HUES6 (cell line): ENCODE data around the gene KRT31.

Source experiments
- H3K27ac ChIP-seq: 2 replicates; pipeline ENCODE4 v1.7.0; 2013; ENCODE audit warnings: low read depth, mild to moderate bottlenecking, low read length, inconsistent platforms
- H3K27me3 ChIP-seq: 2 replicates; pipeline ENCODE4 v1.6.1; 2013; ENCODE audit warnings: low read length; ENCODE audit not compliant: control insufficient read depth, insufficient read depth
- H3K36me3 ChIP-seq: 2 replicates; pipeline ENCODE4 v1.6.1; 2013; ENCODE audit warnings: low read length; ENCODE audit not compliant: control insufficient read depth, insufficient read depth
- H3K4me1 ChIP-seq: 2 replicates; pipeline ENCODE4 v1.6.1; 2013; ENCODE audit warnings: low read length; ENCODE audit not compliant: control insufficient read depth, insufficient read depth
- H3K4me3 ChIP-seq: 2 replicates; pipeline ENCODE4 v1.5.1; 2013; ENCODE audit warnings: low read depth, low read length
- H3K9ac ChIP-seq: one replicate; pipeline ENCODE4 v1.6.1; 2013; ENCODE audit warnings: mild to moderate bottlenecking, low read length
- H3K9me3 ChIP-seq: 2 replicates; pipeline ENCODE4 v1.6.1; 2013; ENCODE audit warnings: low read depth, low read length; ENCODE audit not compliant: control insufficient read depth, insufficient read depth

KRT31 gene

DNA sequence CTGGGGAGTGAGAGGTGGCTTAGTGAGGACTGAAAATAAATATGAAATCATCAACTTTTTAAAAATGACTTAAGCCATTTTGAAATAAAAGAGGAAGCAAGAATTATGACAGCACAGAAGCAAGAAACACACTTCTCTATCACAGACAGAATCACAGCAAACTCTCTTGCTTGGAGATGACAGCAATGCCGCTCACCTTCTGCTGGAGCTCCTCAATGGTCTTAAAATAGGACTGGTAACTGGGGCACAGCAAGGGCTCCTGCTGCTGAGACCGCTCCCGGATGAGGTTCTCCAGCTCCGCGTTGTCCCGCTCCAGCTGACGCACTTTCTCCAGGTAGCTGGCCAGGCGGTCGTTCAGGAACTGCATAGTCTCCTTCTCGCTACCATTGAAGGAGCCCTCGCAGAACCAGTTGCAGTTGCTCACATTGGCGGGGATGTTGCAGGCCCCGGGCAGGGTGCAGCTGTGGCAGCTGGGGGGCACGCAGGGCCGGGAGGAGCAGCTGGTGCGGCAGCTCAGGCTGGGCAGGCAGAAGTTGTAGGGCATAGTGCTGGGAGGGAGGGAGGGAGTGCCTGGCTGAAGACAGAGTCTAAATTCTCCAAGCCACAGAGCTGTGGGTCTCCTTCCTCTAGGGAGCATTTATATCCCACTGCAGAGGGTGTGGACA, at the start of gene KRT31:
KRT31 (minus strand) TSS at position 613 of the 665 bp plus-strand sequence; CDS start at position 544, 69 bp downstream.
- Histone ChIP-seq H3K4me1 (no peaks in the 10 kb centered on the region), H3K9ac (no peak within 1 kb of the TSS), H3K27ac (no peak within 1 kb of the TSS), H3K27me3 (no peaks in the 10 kb centered on the region), H3K9me3 (no peaks in the 10 kb centered on the region), H3K36me3 (no peaks in the 10 kb centered on the region), H3K4me3 (no peak within 1 kb of the TSS)

DNA sequence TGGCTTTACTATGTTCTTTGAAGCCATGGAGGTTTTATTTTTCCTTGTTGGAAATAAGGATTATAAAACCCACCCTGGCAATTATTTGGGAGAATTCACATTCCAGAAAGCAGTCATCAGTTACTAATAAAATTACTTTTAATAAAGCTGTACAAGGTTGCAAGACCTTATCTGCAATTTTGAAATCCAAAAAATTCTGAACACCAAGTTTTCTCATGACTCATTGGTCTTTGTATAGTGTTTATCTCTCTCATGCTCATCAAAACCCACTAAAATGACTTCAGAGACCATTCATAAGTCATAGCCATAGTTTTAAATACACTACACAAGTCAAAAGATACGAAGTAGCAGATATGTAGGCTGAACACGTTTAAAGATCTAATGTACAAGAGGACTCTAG, 49.4 kb upstream of the KRT31 start:
- H3K9me3 ChIP-seq: peaks cover 6% of the 10 kb centered on the region
- H3K4me1 ChIP-seq: peaks cover 9% of the 10 kb centered on the region; the same call in 1 of the 2 replicates
- H3K27me3 ChIP-seq: no peaks in the 10 kb centered on the region
- no peak overlapping the region for H3K27ac ChIP-seq
- H3K4me3 ChIP-seq: no peak overlapping the region
- no peaks in the 10 kb centered on the region for H3K36me3 ChIP-seq
- no peak overlapping the region for H3K9ac ChIP-seq

GRCh38 chr17:41444640-41445039, 47.2 kb upstream of the KRT31 start:
- Histone ChIP-seq H3K4me1 (peaks cover 9% of the 10 kb centered on the region; the same call in 1 of the 2 replicates), H3K27me3 (no peaks in the 10 kb centered on the region), H3K9ac (no peak overlapping the region), H3K4me3 (no peak overlapping the region), H3K9me3 (no peaks in the 10 kb centered on the region), H3K27ac (no peak overlapping the region), H3K36me3 (no peaks in the 10 kb centered on the region)

DNA sequence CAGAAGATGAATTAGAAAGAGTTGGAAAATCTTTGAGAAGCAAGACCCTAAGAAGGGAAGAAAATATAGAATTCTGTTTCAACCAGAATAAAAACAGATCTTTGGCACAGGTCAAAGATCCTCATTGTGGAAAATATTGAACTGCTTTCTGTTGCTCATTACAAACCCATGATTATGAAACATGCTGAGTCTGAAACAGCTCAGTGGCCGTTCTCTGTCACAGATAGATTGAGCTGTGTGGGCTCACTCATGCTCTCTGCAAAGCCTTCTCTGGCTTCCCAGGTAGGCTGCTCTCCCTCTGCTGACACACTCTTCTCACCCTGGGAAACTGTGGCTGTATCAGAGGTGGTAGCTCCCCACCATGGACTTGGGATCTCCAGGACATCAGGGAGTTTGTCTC, 46.8 kb upstream of the KRT31 start:
- Histone ChIP-seq H3K9me3 (no peaks in the 10 kb centered on the region), H3K4me3 (no peak overlapping the region), H3K27ac (no peak overlapping the region), H3K27me3 (no peaks in the 10 kb centered on the region), H3K9ac (no peak overlapping the region), H3K4me1 (peaks cover 9% of the 10 kb centered on the region; the same call in 1 of the 2 replicates), H3K36me3 (no peaks in the 10 kb centered on the region)

DNA sequence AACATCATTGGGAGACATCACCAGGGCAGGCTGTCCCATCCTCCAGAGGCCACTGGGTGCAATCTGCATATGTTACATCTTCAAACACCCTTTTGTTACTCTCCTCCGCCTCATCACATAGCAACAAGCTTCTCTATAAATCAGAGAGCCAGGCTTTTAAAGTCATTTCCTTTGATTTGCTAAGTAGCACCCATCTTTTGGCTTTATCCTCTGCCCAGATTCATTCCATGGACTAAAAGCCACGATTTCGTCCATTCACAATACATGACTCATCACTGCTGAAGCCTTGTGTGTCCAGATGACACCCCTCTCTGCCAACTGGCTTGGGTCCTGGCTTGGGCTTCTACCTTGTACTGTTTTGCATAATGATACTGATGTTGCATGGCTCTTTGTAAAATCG, 45.3 kb upstream of the KRT31 start:
- Histone ChIP-seq H3K27me3 (no peaks in the 10 kb centered on the region), H3K27ac (no peak overlapping the region), H3K9ac (no peak overlapping the region), H3K4me3 (no peak overlapping the region), H3K36me3 (no peaks in the 10 kb centered on the region), H3K9me3 (no peaks in the 10 kb centered on the region), H3K4me1 (peaks cover 7% of the 10 kb centered on the region; the same call in 1 of the 2 replicates)

DNA sequence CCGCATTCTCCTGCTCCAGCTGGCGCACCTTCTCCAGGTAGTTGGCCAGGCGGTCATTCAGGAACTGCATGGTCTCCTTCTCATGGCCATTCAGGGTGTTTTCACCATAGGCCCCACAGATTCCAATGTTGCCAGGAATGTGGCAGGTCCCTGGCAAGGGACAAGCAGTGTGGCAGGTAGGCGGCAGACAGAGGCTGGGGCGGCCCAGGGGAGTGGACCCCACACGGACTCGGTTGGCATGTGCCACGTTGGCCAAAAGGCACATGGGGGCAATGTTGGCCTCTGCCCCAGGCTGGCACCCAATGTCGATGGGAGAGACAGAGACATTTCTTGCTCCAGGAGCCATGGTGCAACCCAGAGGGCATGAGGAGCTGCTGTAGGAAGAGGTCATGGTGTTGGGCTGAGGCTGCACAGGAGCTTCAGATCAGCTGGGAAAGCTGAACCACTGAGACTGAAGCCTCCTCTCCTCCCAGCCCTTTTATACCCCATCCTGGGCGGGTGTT, 43.2 kb upstream of the KRT31 start, which contains the start of gene KRT38:
KRT38 (minus strand) TSS at position 453 of the 503 bp plus-strand sequence; CDS start at position 391, 62 bp downstream.
- Histone ChIP-seq H3K9me3 (no peaks in the 10 kb centered on the region), H3K27me3 (no peaks in the 10 kb centered on the region), H3K9ac (no peak within 1 kb of the TSS), H3K4me3 (no peak within 1 kb of the TSS), H3K4me1 (0 out of 2 replicates have a peak, but pooled peaks cover 6% of the 10 kb centered on the region), H3K27ac (no peak within 1 kb of the TSS), H3K36me3 (no peaks in the 10 kb centered on the region)

DNA sequence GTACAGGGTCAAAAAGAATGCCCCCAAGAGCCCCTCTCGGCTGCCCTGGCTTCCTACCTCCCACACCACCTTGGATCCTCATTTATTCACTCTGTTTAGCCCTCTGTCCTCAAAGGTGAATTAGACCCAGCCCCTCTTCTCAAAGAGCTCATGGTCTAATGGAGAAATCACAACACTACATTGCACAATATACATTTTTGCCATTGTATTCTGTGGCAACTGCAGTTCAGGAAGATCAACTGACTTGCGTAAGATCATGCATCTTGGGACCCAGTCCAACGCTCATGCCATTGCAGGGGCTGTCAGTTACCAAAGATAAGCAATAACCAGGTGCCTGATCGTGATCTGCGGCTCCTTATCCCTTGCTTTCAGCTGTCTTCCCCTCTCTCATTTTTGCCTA, 42.0 kb upstream of the KRT31 start:
- no peaks in the 10 kb centered on the region for H3K27me3 ChIP-seq
- 0 out of 2 replicates have a peak, but pooled peaks cover 6% of the 10 kb centered on the region for H3K4me1 ChIP-seq
- no peaks in the 10 kb centered on the region for H3K9me3 ChIP-seq
- H3K36me3 ChIP-seq: no peaks in the 10 kb centered on the region
- H3K27ac ChIP-seq: no peak overlapping the region
- no peak overlapping the region for H3K4me3 ChIP-seq
- no peak overlapping the region for H3K9ac ChIP-seq

DNA sequence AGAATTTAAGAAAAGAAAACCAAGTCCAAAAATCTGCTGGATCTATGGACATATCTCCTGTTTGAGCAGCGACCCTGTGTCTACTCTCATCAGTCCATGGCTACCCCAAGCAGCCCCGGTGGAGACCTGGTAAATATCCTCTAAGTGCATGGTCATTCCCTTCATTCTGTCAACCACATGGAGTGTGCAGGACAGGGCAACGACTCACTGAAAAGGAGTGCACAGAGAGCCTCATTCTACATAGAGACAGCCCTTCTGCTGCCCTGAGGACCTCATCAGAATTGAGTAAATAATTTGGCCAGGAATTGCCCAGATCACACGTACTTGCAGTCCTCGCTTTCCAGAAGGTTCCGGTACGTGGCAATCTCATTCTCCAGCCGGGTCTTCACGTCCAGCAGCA, 40.4 kb upstream of the KRT31 start:
- Histone ChIP-seq H3K4me1 (0 out of 2 replicates have a peak, but pooled peaks cover under 1% of the 10 kb centered on the region), H3K36me3 (no peaks in the 10 kb centered on the region), H3K9ac (no peak overlapping the region), H3K27me3 (no peaks in the 10 kb centered on the region), H3K27ac (no peak overlapping the region), H3K4me3 (no peak overlapping the region), H3K9me3 (no peaks in the 10 kb centered on the region)

- no peaks in the 10 kb centered on the region for H3K36me3 ChIP-seq
- H3K9me3 ChIP-seq: no peaks in the 10 kb centered on the region
- H3K27ac ChIP-seq: no peak overlapping the region
- H3K4me3 ChIP-seq: no peak overlapping the region
- no peaks in the 10 kb centered on the region for H3K4me1 ChIP-seq
- no peak overlapping the region for H3K9ac ChIP-seq
- no peaks in the 10 kb centered on the region for H3K27me3 ChIP-seq
Observed at GRCh38 chr17:41437254-41437653, 39.8 kb upstream of the KRT31 start.

GRCh38 chr17:41434415-41434814, 37.0 kb upstream of the KRT31 start:
- Histone ChIP-seq H3K36me3 (no peaks in the 10 kb centered on the region), H3K4me3 (no peak overlapping the region), H3K27ac (no peak overlapping the region), H3K4me1 (0 out of 2 replicates have a peak, but pooled peaks cover 3% of the 10 kb centered on the region), H3K27me3 (no peaks in the 10 kb centered on the region), H3K9ac (no peak overlapping the region), H3K9me3 (no peaks in the 10 kb centered on the region)

- Histone ChIP-seq H3K4me3 (no peak overlapping the region), H3K36me3 (no peaks in the 10 kb centered on the region), H3K27me3 (no peaks in the 10 kb centered on the region), H3K9ac (no peak overlapping the region), H3K9me3 (no peaks in the 10 kb centered on the region), H3K4me1 (peaks cover 4% of the 10 kb centered on the region; the same call in 1 of the 2 replicates), H3K27ac (no peak overlapping the region)
Observed at GRCh38 chr17:41434005-41434404, 36.6 kb upstream of the KRT31 start.
